GM23338 (cell line): ENCODE results near the gene TAF10. TPM values are rescaled to one million over a fixed set of nuclear protein-coding genes. Genes with fewer than 3 reads are reported as not detected.

Source experiments
- ATAC-seq: fragments of 200-7000 bp; cut with Tn5 transposase; 3 replicates; pipeline ENCODE4 v1.9.1; 2020
- DNase-seq: peaks from one replicate; pipeline ENCODE4 v3.0.0-alpha.2; 2015; ENCODE audit warnings: low spot score
- H2AFZ ChIP-seq: fragments of 200-600 bp; sonication (generic); 2 replicates; pipeline ENCODE4 v1.8.0; 2016; ENCODE audit warnings: antibody characterized with exemption, mild to moderate bottlenecking, moderate library complexity
- H3F3A ChIP-seq: fragments of 200-600 bp; sonication (generic); replicated peaks from 2 replicates; pipeline ENCODE4 v1.8.0; 2017; ENCODE audit warnings: antibody characterized with exemption, mixed run types, low read depth
- H3K27ac ChIP-seq: fragments of 200-600 bp; sonication (generic); 2 replicates; pipeline ENCODE4 v1.6.1; 2016; ENCODE audit warnings: low read depth
- H3K27me3 ChIP-seq: fragments of 200-600 bp; sonication (generic); 2 replicates; pipeline ENCODE4 v1.8.0; 2016; ENCODE audit warnings: mild to moderate bottlenecking, mixed run types, moderate library complexity; ENCODE audit not compliant: insufficient read depth
- H3K36me3 ChIP-seq: fragments of 200-600 bp; sonication (generic); 2 replicates; pipeline ENCODE4 v1.8.0; 2016; ENCODE audit warnings: mild to moderate bottlenecking; ENCODE audit not compliant: insufficient read depth
- H3K4me1 ChIP-seq: fragments of 200-600 bp; sonication (generic); 2 replicates; pipeline ENCODE4 v1.8.0; 2016; ENCODE audit warnings: mild to moderate bottlenecking, moderate library complexity; ENCODE audit not compliant: insufficient read depth
- H3K4me2 ChIP-seq: fragments of 200-600 bp; sonication (generic); 2 replicates; pipeline ENCODE4 v1.7.1; 2017; ENCODE audit warnings: mixed run types
- H3K4me3 ChIP-seq: fragments of 200-600 bp; sonication (generic); 2 replicates; pipeline ENCODE4 v1.6.1; 2016; ENCODE audit warnings: mixed run types
- H3K79me2 ChIP-seq: fragments of 200-600 bp; sonication (generic); replicated peaks from 2 replicates; pipeline ENCODE4 v1.8.0; 2017; ENCODE audit warnings: mild to moderate bottlenecking; ENCODE audit not compliant: insufficient read depth
- H3K9me2 ChIP-seq: fragments of 200-600 bp; sonication (generic); 2 replicates; pipeline ENCODE4 v1.8.0; 2017; ENCODE audit not compliant: insufficient read depth
- H4K20me1 ChIP-seq: fragments of 200-600 bp; sonication (generic); replicated peaks from 2 replicates; pipeline ENCODE4 v1.8.0; 2017; ENCODE audit warnings: mild to moderate bottlenecking; ENCODE audit not compliant: insufficient read depth
- H3K27ac Mint-ChIP-seq: 2 replicates; pipeline ENCODE4 v1.8.0; 2020; ENCODE audit warnings: inconsistent platforms, mild to moderate bottlenecking, moderate library complexity, mixed read lengths
- H3K27me3 Mint-ChIP-seq: 3 replicates; pipeline ENCODE4 v1.8.0; 2022; ENCODE audit warnings: low read depth, mild to moderate bottlenecking, moderate library complexity, mixed read lengths, inconsistent platforms; ENCODE audit not compliant: insufficient read depth, poor library complexity
- H3K36me3 Mint-ChIP-seq: 3 replicates; pipeline ENCODE4 v1.8.0; 2021; ENCODE audit warnings: low read depth, mild to moderate bottlenecking, inconsistent platforms, moderate library complexity, mixed read lengths
- H3K4me1 Mint-ChIP-seq: 3 replicates; pipeline ENCODE4 v1.8.0; 2020; ENCODE audit warnings: mild to moderate bottlenecking, inconsistent platforms, mixed read lengths
- H3K4me3 Mint-ChIP-seq: 3 replicates; pipeline ENCODE4 v1.8.0; 2021; ENCODE audit warnings: moderate library complexity, mild to moderate bottlenecking, inconsistent platforms, mixed read lengths
- H3K9me3 Mint-ChIP-seq: 3 replicates; pipeline ENCODE4 v1.8.0; 2020; ENCODE audit warnings: moderate library complexity, mild to moderate bottlenecking, inconsistent platforms, mixed read lengths
- CREB1 ChIP-seq: fragments of 250-450 bp; sonication (Bioruptor Pico); IDR thresholded peaks from 2 replicates; pipeline ENCODE4 v1.5.0; 2020; ENCODE audit warnings: low read depth, mild to moderate bottlenecking, moderate library complexity
- EZH2 ChIP-seq: fragments of 200-600 bp; sonication (generic); IDR thresholded peaks from one replicate; pipeline ENCODE4 v1.8.0; 2017; ENCODE audit warnings: antibody characterized with exemption, mild to moderate bottlenecking, low read depth; ENCODE audit not compliant: unreplicated experiment
- EZH2phosphoT487 ChIP-seq: fragments of 200-600 bp; sonication (generic); IDR thresholded peaks from one replicate; pipeline ENCODE4 v1.8.1; 2018; ENCODE audit warnings: antibody characterized with exemption; ENCODE audit not compliant: unreplicated experiment
- JUNB ChIP-seq: IDR thresholded peaks from one replicate; pipeline ENCODE4 v1.6.1; 2016; ENCODE audit warnings: antibody characterized with exemption; ENCODE audit not compliant: unreplicated experiment
- POLR2AphosphoS5 ChIP-seq: IDR thresholded peaks from 2 replicates; pipeline ENCODE4 v1.6.1; 2016; ENCODE audit warnings: antibody characterized with exemption, low read depth
- ZNF114 ChIP-seq: fragments of 250-450 bp; sonication (Bioruptor Pico); IDR thresholded peaks from 2 replicates; pipeline ENCODE4 v1.5.0; 2020; ENCODE audit warnings: mild to moderate bottlenecking, moderate library complexity
- polyA plus RNA-seq: library from polyadenylated mRNA; unstranded; fragments of >200 nt; fragmentation: Nextera tagmentation; extraction: Ambion mirVana; gene quantifications from 2 replicates; pipeline ENCODE4 v1.2.1, GENCODE V29; 2016
- total RNA-seq: library from RNA; depleted of rRNA; stranded (reverse); fragments of >200 nt; shearing (Covaris generic); gene quantifications from 2 replicates; pipeline ENCODE4 v1.2.3, GENCODE V29; 2014
- TF ChIP-seq, protein P1 (sequence below): IDR thresholded peaks from one replicate; pipeline ENCODE4 v1.6.1; 2018; ENCODE audit warnings: antibody characterized with exemption; ENCODE audit not compliant: unreplicated experiment
- TF ChIP-seq, protein P2 (sequence below): fragments of 250-450 bp; sonication (Bioruptor Pico); IDR thresholded peaks from 2 replicates; pipeline ENCODE4 v1.5.0; 2020; ENCODE audit warnings: mild to moderate bottlenecking, moderate library complexity
- TF ChIP-seq, protein P3 (sequence below): IDR thresholded peaks from 2 replicates; pipeline ENCODE4 v1.6.1; 2016; ENCODE audit warnings: antibody characterized with exemption

Gene TAF10
- total and polyA plus RNA-seq, 2 experiments from 2014 or later, result 108 to 253 TPM

DNA sequence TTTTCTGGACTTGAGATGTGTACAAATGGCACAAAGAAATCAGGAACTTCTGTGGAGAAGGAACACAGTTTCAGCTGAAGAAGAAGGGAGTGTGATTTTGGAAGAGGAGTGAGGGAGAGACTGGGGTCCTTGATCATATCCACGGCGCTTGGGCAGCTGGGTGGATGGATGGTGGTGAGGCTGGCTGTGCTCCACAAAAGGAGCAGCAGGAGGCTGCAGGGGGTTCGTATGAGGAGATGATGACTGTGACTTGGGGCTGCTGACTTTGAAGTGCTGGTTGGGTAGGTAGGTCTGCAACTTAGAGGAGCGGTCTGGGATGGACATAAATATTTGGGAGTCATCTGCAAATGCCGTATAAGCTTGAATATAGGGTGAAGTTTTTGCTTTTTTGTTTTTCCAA, 44.9 kb upstream of the TAF10 start (continued):
- TF ChIP-seq, protein P1, sequence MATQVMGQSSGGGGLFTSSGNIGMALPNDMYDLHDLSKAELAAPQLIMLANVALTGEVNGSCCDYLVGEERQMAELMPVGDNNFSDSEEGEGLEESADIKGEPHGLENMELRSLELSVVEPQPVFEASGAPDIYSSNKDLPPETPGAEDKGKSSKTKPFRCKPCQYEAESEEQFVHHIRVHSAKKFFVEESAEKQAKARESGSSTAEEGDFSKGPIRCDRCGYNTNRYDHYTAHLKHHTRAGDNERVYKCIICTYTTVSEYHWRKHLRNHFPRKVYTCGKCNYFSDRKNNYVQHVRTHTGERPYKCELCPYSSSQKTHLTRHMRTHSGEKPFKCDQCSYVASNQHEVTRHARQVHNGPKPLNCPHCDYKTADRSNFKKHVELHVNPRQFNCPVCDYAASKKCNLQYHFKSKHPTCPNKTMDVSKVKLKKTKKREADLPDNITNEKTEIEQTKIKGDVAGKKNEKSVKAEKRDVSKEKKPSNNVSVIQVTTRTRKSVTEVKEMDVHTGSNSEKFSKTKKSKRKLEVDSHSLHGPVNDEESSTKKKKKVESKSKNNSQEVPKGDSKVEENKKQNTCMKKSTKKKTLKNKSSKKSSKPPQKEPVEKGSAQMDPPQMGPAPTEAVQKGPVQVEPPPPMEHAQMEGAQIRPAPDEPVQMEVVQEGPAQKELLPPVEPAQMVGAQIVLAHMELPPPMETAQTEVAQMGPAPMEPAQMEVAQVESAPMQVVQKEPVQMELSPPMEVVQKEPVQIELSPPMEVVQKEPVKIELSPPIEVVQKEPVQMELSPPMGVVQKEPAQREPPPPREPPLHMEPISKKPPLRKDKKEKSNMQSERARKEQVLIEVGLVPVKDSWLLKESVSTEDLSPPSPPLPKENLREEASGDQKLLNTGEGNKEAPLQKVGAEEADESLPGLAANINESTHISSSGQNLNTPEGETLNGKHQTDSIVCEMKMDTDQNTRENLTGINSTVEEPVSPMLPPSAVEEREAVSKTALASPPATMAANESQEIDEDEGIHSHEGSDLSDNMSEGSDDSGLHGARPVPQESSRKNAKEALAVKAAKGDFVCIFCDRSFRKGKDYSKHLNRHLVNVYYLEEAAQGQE, result no peak
- no peak for TF ChIP-seq POLR2AphosphoS5
- TF ChIP-seq, protein P2, sequence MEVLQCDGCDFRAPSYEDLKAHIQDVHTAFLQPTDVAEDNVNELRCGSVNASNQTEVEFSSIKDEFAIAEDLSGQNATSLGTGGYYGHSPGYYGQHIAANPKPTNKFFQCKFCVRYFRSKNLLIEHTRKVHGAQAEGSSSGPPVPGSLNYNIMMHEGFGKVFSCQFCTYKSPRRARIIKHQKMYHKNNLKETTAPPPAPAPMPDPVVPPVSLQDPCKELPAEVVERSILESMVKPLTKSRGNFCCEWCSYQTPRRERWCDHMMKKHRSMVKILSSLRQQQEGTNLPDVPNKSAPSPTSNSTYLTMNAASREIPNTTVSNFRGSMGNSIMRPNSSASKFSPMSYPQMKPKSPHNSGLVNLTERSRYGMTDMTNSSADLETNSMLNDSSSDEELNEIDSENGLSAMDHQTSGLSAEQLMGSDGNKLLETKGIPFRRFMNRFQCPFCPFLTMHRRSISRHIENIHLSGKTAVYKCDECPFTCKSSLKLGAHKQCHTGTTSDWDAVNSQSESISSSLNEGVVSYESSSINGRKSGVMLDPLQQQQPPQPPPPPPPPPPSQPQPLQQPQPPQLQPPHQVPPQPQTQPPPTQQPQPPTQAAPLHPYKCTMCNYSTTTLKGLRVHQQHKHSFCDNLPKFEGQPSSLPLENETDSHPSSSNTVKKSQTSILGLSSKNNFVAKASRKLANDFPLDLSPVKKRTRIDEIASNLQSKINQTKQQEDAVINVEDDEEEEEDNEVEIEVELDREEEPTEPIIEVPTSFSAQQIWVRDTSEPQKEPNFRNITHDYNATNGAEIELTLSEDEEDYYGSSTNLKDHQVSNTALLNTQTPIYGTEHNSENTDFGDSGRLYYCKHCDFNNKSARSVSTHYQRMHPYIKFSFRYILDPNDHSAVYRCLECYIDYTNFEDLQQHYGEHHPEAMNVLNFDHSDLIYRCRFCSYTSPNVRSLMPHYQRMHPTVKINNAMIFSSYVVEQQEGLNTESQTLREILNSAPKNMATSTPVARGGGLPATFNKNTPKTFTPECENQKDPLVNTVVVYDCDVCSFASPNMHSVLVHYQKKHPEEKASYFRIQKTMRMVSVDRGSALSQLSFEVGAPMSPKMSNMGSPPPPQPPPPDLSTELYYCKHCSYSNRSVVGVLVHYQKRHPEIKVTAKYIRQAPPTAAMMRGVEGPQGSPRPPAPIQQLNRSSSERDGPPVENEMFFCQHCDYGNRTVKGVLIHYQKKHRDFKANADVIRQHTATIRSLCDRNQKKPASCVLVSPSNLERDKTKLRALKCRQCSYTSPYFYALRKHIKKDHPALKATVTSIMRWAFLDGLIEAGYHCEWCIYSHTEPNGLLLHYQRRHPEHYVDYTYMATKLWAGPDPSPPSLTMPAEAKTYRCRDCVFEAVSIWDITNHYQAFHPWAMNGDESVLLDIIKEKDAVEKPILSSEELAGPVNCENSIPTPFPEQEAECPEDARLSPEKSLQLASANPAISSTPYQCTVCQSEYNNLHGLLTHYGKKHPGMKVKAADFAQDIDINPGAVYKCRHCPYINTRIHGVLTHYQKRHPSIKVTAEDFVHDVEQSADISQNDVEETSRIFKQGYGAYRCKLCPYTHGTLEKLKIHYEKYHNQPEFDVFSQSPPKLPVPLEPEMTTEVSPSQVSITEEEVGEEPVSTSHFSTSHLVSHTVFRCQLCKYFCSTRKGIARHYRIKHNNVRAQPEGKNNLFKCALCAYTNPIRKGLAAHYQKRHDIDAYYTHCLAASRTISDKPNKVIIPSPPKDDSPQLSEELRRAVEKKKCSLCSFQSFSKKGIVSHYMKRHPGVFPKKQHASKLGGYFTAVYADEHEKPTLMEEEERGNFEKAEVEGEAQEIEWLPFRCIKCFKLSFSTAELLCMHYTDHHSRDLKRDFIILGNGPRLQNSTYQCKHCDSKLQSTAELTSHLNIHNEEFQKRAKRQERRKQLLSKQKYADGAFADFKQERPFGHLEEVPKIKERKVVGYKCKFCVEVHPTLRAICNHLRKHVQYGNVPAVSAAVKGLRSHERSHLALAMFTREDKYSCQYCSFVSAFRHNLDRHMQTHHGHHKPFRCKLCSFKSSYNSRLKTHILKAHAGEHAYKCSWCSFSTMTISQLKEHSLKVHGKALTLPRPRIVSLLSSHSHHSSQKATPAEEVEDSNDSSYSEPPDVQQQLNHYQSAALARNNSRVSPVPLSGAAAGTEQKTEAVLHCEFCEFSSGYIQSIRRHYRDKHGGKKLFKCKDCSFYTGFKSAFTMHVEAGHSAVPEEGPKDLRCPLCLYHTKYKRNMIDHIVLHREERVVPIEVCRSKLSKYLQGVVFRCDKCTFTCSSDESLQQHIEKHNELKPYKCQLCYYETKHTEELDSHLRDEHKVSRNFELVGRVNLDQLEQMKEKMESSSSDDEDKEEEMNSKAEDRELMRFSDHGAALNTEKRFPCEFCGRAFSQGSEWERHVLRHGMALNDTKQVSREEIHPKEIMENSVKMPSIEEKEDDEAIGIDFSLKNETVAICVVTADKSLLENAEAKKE, result no peak
- no peak for TF ChIP-seq ZNF114 (CRISPR knock-in tag)
- no peak for TF ChIP-seq EZH2phosphoT487
- TF ChIP-seq CREB1 (CRISPR knock-in tag), result no peak

DNA sequence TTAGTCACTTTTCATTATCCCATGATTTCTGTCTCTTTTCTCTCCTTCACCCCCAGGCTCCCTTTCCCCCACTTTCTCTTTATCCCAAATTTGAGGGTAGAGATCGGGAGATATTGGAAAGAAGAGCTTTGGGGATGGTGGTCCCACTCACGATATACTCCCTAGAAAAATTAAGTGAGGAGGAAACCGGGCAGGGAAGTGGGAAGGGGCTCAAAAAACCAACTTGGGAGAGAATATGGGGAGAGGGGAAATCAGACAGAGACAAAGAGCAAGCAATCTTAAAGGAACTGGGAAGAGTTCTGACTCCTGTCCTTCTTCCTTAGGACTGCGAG, 44.5 kb upstream of the TAF10 start:
- Histone ChIP-seq H3K9me2 (0 out of 2 replicates have a peak, but pooled peaks cover 5% of the 10 kb centered on the region), H4K20me1 (no peaks in the 10 kb centered on the region; the same call in 1 of the 2 replicates), H3K27ac (no peak overlapping the region), H3K4me3 (peak overlapping the region; percentile 84), H3K4me1 (peaks cover 8% of the 10 kb centered on the region), H2AFZ (peak overlapping the region; percentile 98), H3K79me2 (no peaks in the 10 kb centered on the region), H3K4me2 (peak overlapping the region; percentile 100), H3K36me3 (no peaks in the 10 kb centered on the region), H3F3A (peaks cover 10% of the 10 kb centered on the region; the same call in 1 of the 2 replicates), H3K27me3 (peaks cover 72% of the 10 kb centered on the region)
- Mint-ChIP-seq H3K9me3 (no peaks in the 10 kb centered on the region), H3K27ac (no peak overlapping the region), H3K27me3 (peaks cover 16% of the 10 kb centered on the region), H3K4me1 (peaks cover 10% of the 10 kb centered on the region), H3K4me3 (peak overlapping the region; percentile 79), H3K36me3 (no peaks in the 10 kb centered on the region)
- ATAC-seq, result no peak; the same call in 2 of the 3 replicates
- no peak for DNase-seq
- TF ChIP-seq, protein P3, sequence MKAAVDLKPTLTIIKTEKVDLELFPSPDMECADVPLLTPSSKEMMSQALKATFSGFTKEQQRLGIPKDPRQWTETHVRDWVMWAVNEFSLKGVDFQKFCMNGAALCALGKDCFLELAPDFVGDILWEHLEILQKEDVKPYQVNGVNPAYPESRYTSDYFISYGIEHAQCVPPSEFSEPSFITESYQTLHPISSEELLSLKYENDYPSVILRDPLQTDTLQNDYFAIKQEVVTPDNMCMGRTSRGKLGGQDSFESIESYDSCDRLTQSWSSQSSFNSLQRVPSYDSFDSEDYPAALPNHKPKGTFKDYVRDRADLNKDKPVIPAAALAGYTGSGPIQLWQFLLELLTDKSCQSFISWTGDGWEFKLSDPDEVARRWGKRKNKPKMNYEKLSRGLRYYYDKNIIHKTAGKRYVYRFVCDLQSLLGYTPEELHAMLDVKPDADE, result no peak
- TF ChIP-seq JUNB (no peak), EZH2 (peak; percentile 38)
